ENCODE results near the gene PEX11G.
A peak's percentile ranks its signal among the peaks of the same experiment; 100 is the strongest.

Gene PEX11G

DNA sequence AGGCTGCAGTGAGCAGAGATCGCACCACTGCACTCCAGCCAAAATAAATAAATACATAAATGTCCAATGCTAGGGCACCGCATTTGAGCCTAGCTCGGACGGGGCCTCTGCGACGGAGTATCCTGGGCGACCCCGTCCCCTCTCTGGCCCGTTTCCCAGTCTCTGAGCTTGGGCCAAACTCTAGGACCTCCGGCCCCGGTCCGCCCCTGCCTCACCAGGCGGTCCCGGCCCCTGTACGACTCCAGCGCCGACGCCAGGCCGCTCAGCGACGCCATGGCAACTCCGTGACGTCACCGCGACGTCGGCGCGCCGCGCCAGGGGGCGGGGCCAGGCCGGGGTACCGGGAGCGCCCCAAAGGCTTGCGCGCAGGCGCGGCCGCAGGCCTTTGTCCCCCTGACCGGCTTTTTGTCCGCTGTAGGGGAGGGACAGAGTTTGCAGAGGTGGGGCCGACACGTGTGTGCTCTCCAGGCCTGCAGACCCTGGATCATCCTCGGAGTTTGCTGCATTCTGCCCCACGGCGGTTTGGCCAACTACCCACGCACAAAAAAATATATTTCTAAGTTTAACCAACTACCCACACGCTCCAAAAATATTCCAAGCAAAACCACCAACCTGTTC is at the start of gene PEX11G:
TSS of gene PEX11G (minus strand) at position 300 of the 618 bp plus-strand sequence. CDS start at position 275, 25 bp downstream.
- peak; percentile 83 to 85 for DNase-seq (ENCODE audit: low read depth in 2 of 2)

DNA sequence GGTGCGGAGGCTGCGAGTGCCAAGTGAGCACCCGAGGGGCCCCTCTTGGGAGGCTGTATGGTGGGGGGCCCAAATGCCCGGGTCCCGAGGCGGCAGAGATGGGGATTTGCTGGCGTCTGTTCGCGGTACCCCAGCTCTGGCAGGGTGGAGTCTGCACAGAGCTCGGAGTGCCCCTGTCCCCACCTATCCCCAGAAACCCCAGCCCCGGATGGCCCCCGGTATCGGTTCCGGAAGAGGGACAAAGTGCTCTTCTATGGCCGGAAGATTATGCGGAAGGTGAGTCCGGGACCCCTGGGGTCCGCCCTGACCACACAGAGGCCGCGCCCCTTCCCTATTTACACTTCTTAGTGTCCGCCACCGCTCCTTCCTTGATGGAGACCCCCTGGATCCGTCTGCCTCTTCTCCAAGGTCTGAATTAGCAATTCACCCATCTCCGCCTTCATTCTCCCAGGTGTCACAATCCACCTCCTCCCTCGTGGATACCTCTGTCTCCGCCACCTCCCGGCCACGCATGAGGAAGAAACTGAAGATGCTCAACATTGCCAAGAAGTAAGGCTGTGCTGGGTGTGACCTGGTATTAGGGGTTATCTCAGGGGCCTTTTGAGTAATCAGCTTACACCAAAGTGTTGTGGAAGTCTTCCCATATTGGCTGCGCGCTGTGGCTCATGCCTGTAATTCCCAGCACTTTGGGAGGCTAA is 47.3 kb upstream of the PEX11G start:
- no peak for DNase-seq (ENCODE audit: low read depth in 2 of 2)

GRCh38 chr19:7535047-7535997 is 46.5 kb upstream of the PEX11G start, which contains the start of gene PNPLA6:
Gene PNPLA6 (plus strand): TSS chr19:7535717. CDS start chr19:7535789, 72 bp downstream.
- peak; percentile 84 to 85 for DNase-seq (ENCODE audit: low read depth in 2 of 2)

GRCh38 chr19:7534531-7535046 is 45.8 kb upstream of the PEX11G start:
- DNase-seq (ENCODE audit: low read depth in 2 of 2), result peak in 1 of 2 donors; percentile 13

GRCh38 chr19:7533925-7534480 is 45.2 kb upstream of the PEX11G start:
- peak; percentile 62 to 72 for DNase-seq (ENCODE audit: low read depth in 2 of 2)

GRCh38 chr19:7533281-7533885 is 44.5 kb upstream of the PEX11G start:
- DNase-seq (ENCODE audit: low read depth in 2 of 2), result no peak

DNA sequence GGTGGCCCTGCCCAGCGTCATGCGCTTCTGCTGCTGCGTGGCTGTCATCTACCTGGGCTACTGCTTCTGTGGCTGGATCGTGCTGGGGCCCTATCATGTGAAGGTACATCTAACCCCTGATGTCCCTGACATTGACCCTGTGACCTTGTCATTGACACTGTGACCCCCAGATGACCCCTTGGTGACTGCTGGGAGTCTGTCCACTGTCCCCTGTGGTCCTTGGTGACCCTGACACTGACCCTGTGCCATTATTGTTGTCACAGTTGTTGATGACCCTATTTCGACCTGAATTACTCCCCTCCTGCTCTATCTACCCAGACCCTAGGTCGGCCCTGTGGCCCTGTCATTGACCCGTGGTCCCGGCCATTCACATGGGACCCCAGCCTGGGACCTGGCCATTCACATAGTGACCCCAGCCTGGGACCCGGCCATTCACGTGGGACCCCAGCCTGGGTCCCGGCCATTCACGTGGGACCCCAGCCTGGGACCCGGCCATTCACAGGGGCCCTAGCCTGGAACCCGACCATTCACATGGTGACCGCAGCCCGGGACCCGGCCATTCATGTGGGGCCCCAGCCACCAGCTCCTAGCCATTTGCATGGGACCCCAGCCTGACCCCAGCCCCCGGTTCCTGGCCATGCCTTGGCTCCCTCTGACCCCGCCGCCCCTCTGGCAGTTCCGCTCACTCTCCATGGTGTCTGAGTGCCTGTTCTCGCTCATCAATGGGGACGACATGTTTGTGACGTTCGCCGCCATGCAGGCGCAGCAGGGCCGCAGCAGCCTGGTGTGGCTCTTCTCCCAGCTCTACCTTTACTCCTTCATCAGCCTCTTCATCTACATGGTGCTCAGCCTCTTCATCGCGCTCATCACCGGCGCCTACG is 41.0 kb upstream of the PEX11G start:
- DNase-seq (ENCODE audit: low read depth in 2 of 2), result no peak

DNA sequence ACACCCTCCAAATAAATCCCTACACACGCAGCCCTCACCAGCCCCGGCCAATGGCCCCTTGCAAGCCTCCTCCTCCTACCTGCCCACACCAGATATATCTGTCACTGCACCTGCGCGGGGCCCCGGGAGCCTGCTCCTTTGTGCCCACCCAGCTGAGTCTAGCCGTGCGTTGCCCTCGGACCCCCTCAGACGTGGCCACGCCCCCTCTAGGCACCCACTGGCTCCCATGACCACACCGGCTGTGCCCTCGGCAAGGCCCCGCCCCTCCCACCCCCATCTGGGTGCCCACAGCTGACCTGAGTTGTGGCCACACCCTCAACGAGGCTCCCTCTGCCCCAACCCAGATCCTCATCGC is 40.4 kb upstream of the PEX11G start:
- DNase-seq (ENCODE audit: low read depth in 2 of 2), result no peak

- DNase-seq (ENCODE audit: low read depth in 2 of 2), result no peak
These were observed 39.8 kb upstream of the PEX11G start for GRCh38 chr19:7528522-7529245.

- DNase-seq (ENCODE audit: low read depth in 2 of 2), result no peak
These were observed 39.3 kb upstream of the PEX11G start for GRCh38 chr19:7528192-7528519.

DNA sequence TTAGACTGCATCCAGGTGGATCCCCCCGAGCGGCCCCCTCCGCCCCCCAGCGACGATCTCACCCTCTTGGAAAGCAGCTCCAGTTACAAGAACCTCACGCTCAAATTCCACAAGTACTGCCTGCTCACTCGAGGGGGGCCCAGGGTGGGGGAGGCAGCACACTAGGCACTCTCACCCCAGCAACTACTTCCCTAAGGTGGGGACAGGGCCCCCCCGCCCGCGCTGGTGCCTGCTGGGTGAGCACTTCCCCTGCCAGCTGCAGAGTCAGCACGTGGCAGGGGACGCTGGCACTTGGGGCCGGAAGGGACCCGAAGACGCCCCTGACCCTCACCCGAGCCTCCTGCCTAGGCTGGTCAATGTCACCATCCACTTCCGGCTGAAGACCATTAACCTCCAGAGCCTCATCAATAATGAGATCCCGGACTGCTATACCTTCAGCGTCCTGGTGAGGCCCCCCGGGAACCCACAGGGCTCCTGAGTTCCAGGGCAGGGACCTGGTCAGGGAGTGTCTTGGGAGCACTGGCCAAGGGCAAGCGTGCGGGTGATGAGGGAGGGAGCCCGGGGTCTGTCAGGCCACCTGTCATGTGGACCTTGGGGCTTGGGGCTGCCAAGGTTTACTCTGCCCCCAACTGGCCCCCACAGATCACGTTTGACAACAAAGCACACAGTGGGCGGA is 38.8 kb upstream of the PEX11G start:
- DNase-seq (ENCODE audit: low read depth in 2 of 2), result no peak

DNA sequence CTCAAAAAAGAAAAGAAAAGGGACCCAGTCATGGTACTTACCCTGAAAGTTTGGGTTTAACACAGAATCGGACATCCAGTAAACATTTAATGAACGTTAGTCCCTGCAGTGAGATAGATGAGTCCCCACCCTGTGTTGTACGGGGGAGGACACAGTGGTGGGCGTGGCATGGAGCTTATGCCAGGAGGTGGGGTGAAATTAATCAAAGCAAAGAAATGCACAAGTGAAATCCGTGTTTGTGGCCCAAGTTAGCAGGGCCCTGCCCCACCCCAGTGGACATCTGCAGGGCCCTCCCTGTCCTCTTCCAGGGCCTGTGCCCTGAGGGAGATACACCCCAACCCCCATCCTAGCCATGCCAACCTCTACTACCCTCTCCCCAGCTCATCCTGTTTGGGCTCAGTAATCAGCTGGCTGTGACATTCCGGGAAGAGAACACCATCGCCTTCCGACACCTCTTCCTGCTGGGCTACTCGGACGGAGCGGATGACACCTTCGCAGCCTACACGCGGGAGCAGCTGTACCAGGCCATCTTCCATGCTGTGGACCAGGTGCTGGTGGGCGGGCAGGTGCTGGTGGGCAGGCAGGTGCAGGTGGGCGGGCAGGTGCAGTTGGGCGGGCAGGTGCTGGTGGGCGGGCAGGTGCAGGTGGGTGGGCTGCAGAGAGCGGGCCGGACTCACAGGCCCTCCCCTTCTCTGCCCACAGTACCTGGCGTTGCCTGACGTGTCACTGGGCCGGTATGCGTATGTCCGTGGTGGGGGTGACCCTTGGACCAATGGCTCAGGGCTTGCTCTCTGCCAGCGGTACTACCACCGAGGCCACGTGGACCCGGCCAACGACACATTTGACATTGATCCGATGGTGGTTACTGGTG is 37.5 kb upstream of the PEX11G start:
- DNase-seq (ENCODE audit: low read depth in 2 of 2), result no peak

DNA sequence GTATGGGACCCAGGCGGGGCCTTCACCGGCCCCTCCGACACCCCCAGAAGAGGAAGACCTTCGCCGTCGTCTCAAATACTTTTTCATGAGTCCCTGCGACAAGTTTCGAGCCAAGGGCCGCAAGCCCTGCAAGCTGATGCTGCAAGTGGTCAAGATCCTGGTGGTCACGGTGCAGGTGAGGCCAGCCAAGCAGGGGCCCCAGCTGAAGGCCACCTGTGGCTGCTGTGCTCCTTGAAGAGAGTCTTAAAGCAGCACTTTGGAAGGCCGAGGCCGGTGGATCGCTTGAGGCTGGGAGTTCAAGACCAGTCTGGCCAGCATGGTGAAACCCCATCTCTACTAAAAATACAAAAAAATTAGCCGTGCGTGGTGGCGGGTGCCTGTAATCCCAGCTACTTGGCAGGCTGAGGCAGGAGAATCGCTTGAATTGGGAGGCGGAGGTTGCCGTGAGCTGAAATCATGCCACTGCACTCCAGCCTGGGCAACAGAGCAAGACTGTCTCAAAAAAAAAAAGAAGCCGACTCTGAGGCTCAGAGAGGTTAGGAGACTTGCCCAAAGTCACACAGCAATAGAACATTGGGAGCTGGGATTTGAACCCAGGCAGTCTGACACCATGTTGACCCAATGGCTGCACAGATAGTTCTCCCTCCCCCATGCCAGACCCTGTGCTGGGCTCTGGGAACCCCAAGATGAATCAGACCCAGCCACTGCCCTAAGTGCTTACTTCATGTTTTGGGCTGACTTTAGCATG is 36.3 kb upstream of the PEX11G start:
- DNase-seq (ENCODE audit: low read depth in 2 of 2), result no peak

DNA sequence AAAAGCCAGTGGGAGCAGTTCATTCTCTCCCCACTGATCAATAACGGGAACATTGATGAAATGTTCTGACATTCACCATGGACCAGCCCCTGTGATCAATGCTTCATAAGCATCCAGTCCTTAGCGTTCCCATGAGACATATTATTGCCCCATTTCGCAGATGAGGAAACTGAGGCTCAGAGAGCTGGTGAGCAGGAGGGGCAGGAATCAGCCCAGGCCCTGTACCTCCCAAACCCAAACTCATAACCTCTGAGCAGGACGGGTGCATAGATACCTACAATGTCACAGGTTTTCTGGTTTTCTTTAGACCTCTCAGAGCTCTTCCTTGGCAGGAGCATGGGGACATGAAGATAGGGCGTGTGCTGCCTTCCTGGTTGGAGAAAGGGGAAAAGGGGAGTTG is 35.7 kb upstream of the PEX11G start:
- no peak for DNase-seq (ENCODE audit: low read depth in 2 of 2)

DNA sequence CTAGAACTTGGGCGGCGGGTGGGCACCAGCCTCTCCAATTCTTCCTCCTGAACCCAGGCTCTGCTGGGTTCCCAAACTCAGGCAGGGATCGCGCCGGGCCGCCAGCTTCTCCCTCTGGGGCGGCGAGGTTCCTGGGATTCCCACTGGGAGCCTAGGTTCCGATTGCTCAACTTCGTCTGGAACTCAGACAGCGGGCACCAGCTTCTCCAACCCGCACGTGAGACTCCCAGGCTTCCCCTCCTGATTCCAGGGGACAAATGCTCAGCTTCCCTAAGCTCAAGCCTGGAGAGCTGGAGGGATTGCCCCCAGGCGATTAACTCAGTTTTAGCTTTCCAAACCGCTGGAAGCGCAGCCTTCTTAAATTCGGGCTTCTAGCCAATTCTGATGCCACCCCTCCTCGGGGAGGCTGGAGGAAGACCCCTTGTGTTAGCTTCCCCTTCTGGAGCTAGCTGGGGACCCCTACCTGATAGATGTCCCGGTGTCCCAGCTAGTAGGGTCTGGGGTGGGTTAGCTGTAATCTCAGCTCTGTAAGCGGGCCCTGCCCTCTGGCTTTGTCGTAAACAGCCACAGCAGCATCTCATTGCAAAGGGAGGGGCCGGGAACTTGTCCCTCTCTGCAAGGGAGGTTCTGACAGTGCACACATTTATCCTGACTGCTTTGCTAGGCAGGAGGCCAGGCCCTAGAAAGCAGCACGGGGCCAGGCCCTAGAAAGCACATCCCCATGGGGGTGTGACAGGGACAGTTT is 34.3 kb upstream of the PEX11G start:
- DNase-seq (ENCODE audit: low read depth in 2 of 2), result no peak

DNA sequence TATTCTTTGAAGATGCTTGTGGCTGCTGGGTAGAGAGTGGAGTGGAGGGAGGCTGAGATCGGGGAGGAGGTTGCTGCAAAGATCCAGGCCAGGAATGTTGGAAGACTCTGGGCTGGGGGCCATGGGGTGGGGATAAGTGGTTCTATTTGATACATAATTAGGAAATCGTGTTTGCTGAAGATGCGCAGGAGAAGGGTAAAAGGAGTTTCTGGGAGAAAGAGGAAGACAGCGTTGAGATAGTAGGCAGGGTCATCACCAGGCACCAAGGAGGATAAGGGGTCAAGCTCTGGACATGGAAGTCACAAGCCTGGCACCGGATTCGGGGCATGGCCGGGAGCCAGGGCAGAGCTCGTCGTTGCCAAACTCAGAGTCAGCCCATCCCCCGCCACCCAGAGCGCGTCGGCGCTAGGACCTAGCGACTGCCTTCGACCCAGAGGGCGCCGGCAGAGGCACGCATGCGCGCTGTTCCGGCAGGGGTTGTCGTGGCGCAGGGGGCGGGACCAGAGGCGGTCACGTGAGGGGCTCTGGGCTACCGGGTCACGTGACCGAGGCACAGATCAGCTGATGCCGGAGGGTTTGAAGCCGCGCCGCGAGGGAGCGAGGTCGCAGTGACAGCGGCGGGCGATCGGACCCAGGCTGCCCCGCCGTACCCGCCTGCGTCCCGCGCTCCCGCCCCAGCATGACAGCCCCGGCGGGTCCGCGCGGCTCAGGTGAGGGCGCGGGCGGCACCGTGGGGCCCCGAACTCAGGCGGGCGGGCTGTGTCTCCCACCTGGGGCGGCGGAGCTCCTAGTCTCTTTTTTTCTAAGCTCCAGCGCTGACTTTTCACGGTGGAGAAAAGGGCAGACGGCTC is 33.5 kb upstream of the PEX11G start, which contains the start of gene MCOLN1:
TSS of gene MCOLN1 (plus strand) at position 553 of the 851 bp plus-strand sequence. CDS start at position 680, 127 bp downstream.
- peak; percentile 98 to 100 for DNase-seq (ENCODE audit: low read depth in 2 of 2)
